HFF-Myc (cell line): ENCODE results near the gene DAAM1.

Experiments used
- DNase-seq: peaks from one replicate; pipeline ENCODE4 v3.0.0-alpha.2; 2011; ENCODE audit warnings: low read depth; ENCODE audit errors: extremely low read depth
- H3K4me3 ChIP-seq: replicated peaks from 2 replicates; pipeline ENCODE4 v1.5.1; 2011; ENCODE audit warnings: low read depth, mild to moderate bottlenecking, control low read depth, low read length
- TF ChIP-seq, protein P1 (sequence below): IDR thresholded peaks from 2 replicates; pipeline ENCODE4 v1.5.1; 2012; ENCODE audit warnings: mild to moderate bottlenecking, low read depth, low read length, control low read depth; ENCODE audit errors: missing control alignments

DAAM1 gene

GRCh38 chr14:59337141-59337611 is 148.7 kb downstream of the DAAM1 start:
- DNase-seq: no peak

GRCh38 chr14:59338761-59339160 is 150.3 kb downstream of the DAAM1 start:
- H3K4me3 ChIP-seq: no peak overlapping the region
- DNase-seq: no peak
- TF ChIP-seq, protein P1, sequence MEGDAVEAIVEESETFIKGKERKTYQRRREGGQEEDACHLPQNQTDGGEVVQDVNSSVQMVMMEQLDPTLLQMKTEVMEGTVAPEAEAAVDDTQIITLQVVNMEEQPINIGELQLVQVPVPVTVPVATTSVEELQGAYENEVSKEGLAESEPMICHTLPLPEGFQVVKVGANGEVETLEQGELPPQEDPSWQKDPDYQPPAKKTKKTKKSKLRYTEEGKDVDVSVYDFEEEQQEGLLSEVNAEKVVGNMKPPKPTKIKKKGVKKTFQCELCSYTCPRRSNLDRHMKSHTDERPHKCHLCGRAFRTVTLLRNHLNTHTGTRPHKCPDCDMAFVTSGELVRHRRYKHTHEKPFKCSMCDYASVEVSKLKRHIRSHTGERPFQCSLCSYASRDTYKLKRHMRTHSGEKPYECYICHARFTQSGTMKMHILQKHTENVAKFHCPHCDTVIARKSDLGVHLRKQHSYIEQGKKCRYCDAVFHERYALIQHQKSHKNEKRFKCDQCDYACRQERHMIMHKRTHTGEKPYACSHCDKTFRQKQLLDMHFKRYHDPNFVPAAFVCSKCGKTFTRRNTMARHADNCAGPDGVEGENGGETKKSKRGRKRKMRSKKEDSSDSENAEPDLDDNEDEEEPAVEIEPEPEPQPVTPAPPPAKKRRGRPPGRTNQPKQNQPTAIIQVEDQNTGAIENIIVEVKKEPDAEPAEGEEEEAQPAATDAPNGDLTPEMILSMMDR: no peak

More at GRCh38 chr14:59337141-59337611, 148.7 kb downstream of the DAAM1 start:
- TF ChIP-seq, protein P1: no peak
- no peak overlapping the region for H3K4me3 ChIP-seq

DNA sequence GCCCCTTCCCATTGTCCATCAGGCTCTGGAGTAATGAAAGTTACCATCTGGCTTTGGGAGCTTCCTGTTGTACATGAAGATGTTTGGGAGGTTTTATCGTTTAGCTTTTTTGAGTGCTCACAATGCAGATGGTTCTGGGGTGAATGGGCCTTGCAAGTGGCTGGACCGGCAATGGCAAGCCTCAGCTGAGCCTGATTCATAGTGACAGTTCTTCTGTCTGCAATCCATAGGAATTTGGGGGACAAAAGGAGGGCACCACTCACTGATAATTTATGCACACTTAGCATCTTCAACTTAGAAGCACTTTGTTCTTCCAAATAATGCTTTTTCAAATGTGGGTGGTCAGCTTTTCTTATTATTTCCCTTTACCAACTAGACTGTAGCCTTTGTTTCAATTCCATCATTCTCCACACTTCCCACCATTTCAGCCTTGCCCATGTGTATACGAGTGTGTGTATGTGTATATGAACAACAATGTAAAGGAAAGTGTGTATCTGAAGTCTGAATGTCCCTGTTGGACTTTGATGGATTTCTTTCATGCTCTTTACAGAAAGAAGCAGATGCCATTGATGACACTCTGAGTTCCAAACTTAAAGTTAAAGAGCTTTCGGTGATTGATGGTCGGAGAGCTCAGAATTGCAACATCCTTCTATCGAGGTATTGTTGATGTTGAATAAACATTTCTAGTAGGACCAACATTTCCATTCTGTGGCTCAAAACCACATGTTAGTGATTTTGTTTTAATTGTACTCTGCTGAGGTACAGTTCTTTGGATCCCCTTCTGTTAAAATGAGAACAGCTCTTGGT is 151.3 kb downstream of the DAAM1 start:
- TF ChIP-seq, protein P1: no peak
- no peak overlapping the region for H3K4me3 ChIP-seq
- no peak for DNase-seq

- no peak for DNase-seq
- H3K4me3 ChIP-seq: no peak overlapping the region
- TF ChIP-seq, protein P1: no peak
Measured at GRCh38 chr14:59341858-59342477, 153.5 kb downstream of the DAAM1 start.

GRCh38 chr14:59342516-59343484 is 154.3 kb downstream of the DAAM1 start:
- no peak for DNase-seq
- TF ChIP-seq, protein P1: no peak
- H3K4me3 ChIP-seq: no peak overlapping the region

- DNase-seq: no peak
- H3K4me3 ChIP-seq: no peak overlapping the region
- TF ChIP-seq, protein P1: no peak
Measured at GRCh38 chr14:59343585-59343984, 155.1 kb downstream of the DAAM1 start.
